ENCODE results near the gene SEMA7A.

GRCh38 chr15:74431645-74432044, 2.1 kb downstream of the SEMA7A start:
- no peak for TF ChIP-seq POLR2A (IDR thresholded peaks at IDR 0.05; ENCODE audit: low read depth, low read length)
- TF ChIP-seq POLR2AphosphoS5 (IDR thresholded peaks at IDR 0.05; ENCODE audit: low read depth, low read length), result 0 out of 2 replicates have a peak, but pooled peaks have one; percentile 16
- TF ChIP-seq TAF1 (IDR thresholded peaks at IDR 0.05; ENCODE audit: borderline replicate concordance, low read depth, low read length), result no peak

Data from GM12892 (cell line).